ENCODE measurements around the gene MSRB2.

DNA sequence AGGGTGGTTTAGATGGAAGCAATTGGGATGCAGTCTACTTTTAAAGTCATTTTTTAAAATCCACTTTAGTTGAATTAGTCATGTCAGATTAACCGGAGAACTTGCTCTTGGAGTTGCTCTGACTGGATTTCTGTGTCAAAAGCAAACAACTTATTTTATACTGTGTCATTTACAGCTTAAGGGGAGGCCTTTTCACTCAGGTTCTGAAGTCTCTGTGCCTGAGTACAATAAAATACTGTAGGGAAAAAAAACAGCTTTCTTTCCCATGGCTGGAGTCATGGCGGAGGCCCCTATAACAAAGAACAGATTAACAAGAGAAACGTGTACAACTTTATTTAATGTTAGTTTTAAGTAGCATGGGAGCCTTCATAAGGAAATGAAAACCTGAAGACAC lies 39.2 kb upstream of the MSRB2 start:
- TF ChIP-seq ZFP30 (CRISPR knock-in tag; IDR thresholded peaks at IDR 0.05) (no peak), ARNTL (CRISPR knock-in tag; IDR thresholded peaks at IDR 0.05; ENCODE audit: borderline replicate concordance, low read depth) (no peak), PATZ1 (CRISPR knock-in tag; IDR thresholded peaks at IDR 0.05; ENCODE audit: borderline replicate concordance) (no peak), ESRRG (CRISPR knock-in tag; IDR thresholded peaks at IDR 0.05) (no peak), ZNF8 (CRISPR knock-in tag; IDR thresholded peaks at IDR 0.05) (no peak), CREB5 (CRISPR knock-in tag; IDR thresholded peaks at IDR 0.05; ENCODE audit: low read depth) (no peak), ZNF70 (CRISPR knock-in tag; IDR thresholded peaks at IDR 0.05) (no peak), RARB (CRISPR knock-in tag; IDR thresholded peaks at IDR 0.05) (no peak), CSRNP3 (CRISPR knock-in tag; IDR thresholded peaks at IDR 0.05) (no peak), BACH2 (CRISPR knock-in tag; IDR thresholded peaks at IDR 0.05; ENCODE audit: borderline replicate concordance) (no peak), TSHZ2 (CRISPR knock-in tag; IDR thresholded peaks at IDR 0.05) (no peak), TOX (CRISPR knock-in tag; IDR thresholded peaks at IDR 0.05; ENCODE audit: borderline replicate concordance) (no peak), PPARA (CRISPR knock-in tag; IDR thresholded peaks at IDR 0.05; ENCODE audit: borderline replicate concordance) (no peak)

Measured in SK-N-SH treated with all-trans-retinoic acid at 6 μM for 48 hours (cell line).